GM12878 (cell line): ENCODE measurements around the gene GNG5. TPM values are rescaled to one million over a fixed set of nuclear protein-coding genes. Genes with fewer than 3 reads are reported as not detected.
A peak's percentile ranks its signal among the peaks of the same experiment; 100 is the strongest.

Source experiments
- ATF7 ChIP-seq: fragments of 450-650 bp; IDR thresholded peaks from 2 replicates; pipeline ENCODE4 v1.6.1; 2016; ENCODE audit warnings: low read depth, mild to moderate bottlenecking
- BRCA1 ChIP-seq: IDR thresholded peaks from 2 replicates; pipeline ENCODE4 v1.6.1; 2011; ENCODE audit warnings: low read depth, low read length, improper control_type of control experiment
- CBFB ChIP-seq: IDR thresholded peaks from 2 replicates; pipeline ENCODE4 v1.6.1; 2016; ENCODE audit warnings: antibody characterized with exemption, low read depth
- CREM ChIP-seq: IDR thresholded peaks from 2 replicates; pipeline ENCODE4 v1.6.1; 2014; ENCODE audit warnings: antibody characterized with exemption, low read depth
- HDAC6 ChIP-seq: fragments of 200-600 bp; sonication (generic); IDR thresholded peaks from one replicate; pipeline ENCODE4 v1.8.0; 2017; ENCODE audit warnings: antibody characterized with exemption; ENCODE audit not compliant: unreplicated experiment
- HDGF ChIP-seq: fragments of 450-650 bp; IDR thresholded peaks from 2 replicates; pipeline ENCODE4 v1.6.1; 2016; ENCODE audit warnings: antibody characterized with exemption
- IKZF1 ChIP-seq: fragments of 450-650 bp; conservative IDR thresholded peaks from 2 replicates; pipeline ENCODE4 v1.6.1; 2017; ENCODE audit warnings: antibody characterized with exemption, mild to moderate bottlenecking
- IKZF2 ChIP-seq, 2 experiments: fragments of 450-650 bp; IDR thresholded peaks; 2 replicates each; pipeline ENCODE4 v1.6.1; 2017; ENCODE audit warnings: mild to moderate bottlenecking in 2 of 2, moderate library complexity in 2 of 2
- KLF5 ChIP-seq: fragments of 450-650 bp; IDR thresholded peaks from 2 replicates; pipeline ENCODE4 v1.6.1; 2014; ENCODE audit warnings: mild to moderate bottlenecking; ENCODE audit not compliant: partially characterized antibody
- MEF2A ChIP-seq: IDR thresholded peaks from 2 replicates; pipeline ENCODE4 v1.6.1; 2011; ENCODE audit warnings: low read depth, mild to moderate bottlenecking, low read length, moderate library complexity; ENCODE audit not compliant: insufficient read depth
- MEF2B ChIP-seq: fragments of 450-650 bp; IDR thresholded peaks from 2 replicates; pipeline ENCODE4 v1.6.1; 2018; ENCODE audit warnings: mild to moderate bottlenecking, moderate library complexity; ENCODE audit not compliant: partially characterized antibody, poor library complexity, severe bottlenecking
- MTA2 ChIP-seq: fragments of 450-650 bp; IDR thresholded peaks from 2 replicates; pipeline ENCODE4 v1.6.1; 2016; ENCODE audit warnings: low read depth, mild to moderate bottlenecking, moderate library complexity
- MYB ChIP-seq: fragments of 150-350 bp; IDR thresholded peaks from 2 replicates; pipeline ENCODE4 v1.6.1; 2014; ENCODE audit warnings: mild to moderate bottlenecking, low read depth, low read length, borderline replicate concordance
- NBN ChIP-seq: fragments of 450-650 bp; IDR thresholded peaks from 2 replicates; pipeline ENCODE4 v1.6.1; 2016
- NFIC ChIP-seq: IDR thresholded peaks from 2 replicates; pipeline ENCODE4 v1.6.1; 2012; ENCODE audit warnings: low read depth, mild to moderate bottlenecking, inconsistent platforms, low read length, moderate library complexity
- NFXL1 ChIP-seq: fragments of 450-650 bp; IDR thresholded peaks from 2 replicates; pipeline ENCODE4 v1.6.1; 2017; ENCODE audit warnings: antibody characterized with exemption, mild to moderate bottlenecking, borderline replicate concordance
- NR2C2 ChIP-seq: IDR thresholded peaks from 2 replicates; pipeline ENCODE4 v1.6.1; 2011; ENCODE audit warnings: borderline replicate concordance, low read depth; ENCODE audit not compliant: control insufficient read depth, insufficient read length
- NR2F1 ChIP-seq: fragments of 450-650 bp; conservative IDR thresholded peaks from 2 replicates; pipeline ENCODE4 v1.6.1; 2017; ENCODE audit warnings: mild to moderate bottlenecking
- NRF1 ChIP-seq: conservative IDR thresholded peaks from 2 replicates; pipeline ENCODE4 v1.6.1; 2011; ENCODE audit warnings: mild to moderate bottlenecking, low read depth, low read length, improper control_type of control experiment
- PAX8 ChIP-seq: fragments of 450-650 bp; IDR thresholded peaks from 2 replicates; pipeline ENCODE4 v1.6.1; 2017; ENCODE audit warnings: mild to moderate bottlenecking, moderate library complexity
- PML ChIP-seq: IDR thresholded peaks from 2 replicates; pipeline ENCODE4 v1.6.1; 2012; ENCODE audit warnings: low read length, inconsistent platforms
- POLR2A ChIP-seq: IDR thresholded peaks from 2 replicates; pipeline ENCODE4 v1.6.1; 2011; ENCODE audit warnings: low read depth, mild to moderate bottlenecking, low read length
- POLR2AphosphoS2 ChIP-seq: IDR thresholded peaks from 2 replicates; pipeline ENCODE4 v1.6.1; 2011; ENCODE audit warnings: low read depth, mild to moderate bottlenecking, low read length, improper control_type of control experiment, moderate library complexity
- POU2F2 ChIP-seq: IDR thresholded peaks from 3 replicates; pipeline ENCODE4 v1.6.1; 2011; ENCODE audit warnings: low read depth, mild to moderate bottlenecking, low read length, borderline replicate concordance
- PRDM15 ChIP-seq: fragments of 450-650 bp; formaldehyde crosslinking; IDR thresholded peaks from 2 replicates; pipeline ENCODE4 v1.4.0; 2020; ENCODE audit warnings: mild to moderate bottlenecking, moderate library complexity
- RBBP5 ChIP-seq: fragments of 200-600 bp; sonication (generic); conservative IDR thresholded peaks from 2 replicates; pipeline ENCODE4 v1.6.1; 2016
- SIN3A ChIP-seq: IDR thresholded peaks from 2 replicates; pipeline ENCODE4 v1.6.1; 2012; ENCODE audit warnings: low read depth, low read length, improper control_type of control experiment
- SUZ12 ChIP-seq: fragments of 200-600 bp; sonication (generic); IDR thresholded peaks from one replicate; pipeline ENCODE4 v1.6.1; 2018; ENCODE audit warnings: antibody characterized with exemption, mild to moderate bottlenecking; ENCODE audit not compliant: unreplicated experiment
- TBL1XR1 ChIP-seq: IDR thresholded peaks from 2 replicates; pipeline ENCODE4 v1.6.1; 2012; ENCODE audit warnings: low read depth, low read length, improper control_type of control experiment
- TCF12 ChIP-seq: IDR thresholded peaks from 2 replicates; pipeline ENCODE4 v1.6.1; 2011; ENCODE audit warnings: low read depth, mild to moderate bottlenecking, low read length
- ZSCAN29 ChIP-seq: fragments of 450-650 bp; IDR thresholded peaks from 2 replicates; pipeline ENCODE4 v1.6.1; 2017; ENCODE audit warnings: mild to moderate bottlenecking, moderate library complexity
- polyA plus RNA-seq, 11 experiments: library from polyadenylated mRNA; depleted of rRNA in 4 of 11; unstranded in 6 of 11; stranded (reverse) in 5 of 11; fragments of >200 nt; fragmentation: Nextera tagmentation in 4 of 11; fragmentation: Illumina TruSeq in 1 of 11; extraction: Ambion mirVana in 4 of 11; extraction: Trizol in 1 of 11; gene quantifications; 1 replicate in 1 of 11; 2 replicates in 10 of 11; pipeline versions ENCODE4 v1.2.1 to v1.2.3, GENCODE V29; 2011 to 2016; ENCODE audit warnings: inconsistent platforms in 2 of 11, missing spikeins in 2 of 11, low read depth in 1 of 11
- total RNA-seq, 4 experiments: library from RNA; depleted of rRNA in 3 of 4; stranded (reverse); fragments of >200 nt in 3 of 4; fragmentation: Illumina TruSeq in 1 of 4; extraction: Trizol in 1 of 4; gene quantifications; 2 replicates each; pipeline versions ENCODE4 v1.2.1 to v1.2.3, GENCODE V29; 2013 to 2021

The GNG5 gene
- total and polyA plus RNA-seq, 10 of the 15 experiments (the other 5 are each of a cell fraction or from before 2014, with no cell fraction given): 69.8 to 613 (median 203) TPM

DNA sequence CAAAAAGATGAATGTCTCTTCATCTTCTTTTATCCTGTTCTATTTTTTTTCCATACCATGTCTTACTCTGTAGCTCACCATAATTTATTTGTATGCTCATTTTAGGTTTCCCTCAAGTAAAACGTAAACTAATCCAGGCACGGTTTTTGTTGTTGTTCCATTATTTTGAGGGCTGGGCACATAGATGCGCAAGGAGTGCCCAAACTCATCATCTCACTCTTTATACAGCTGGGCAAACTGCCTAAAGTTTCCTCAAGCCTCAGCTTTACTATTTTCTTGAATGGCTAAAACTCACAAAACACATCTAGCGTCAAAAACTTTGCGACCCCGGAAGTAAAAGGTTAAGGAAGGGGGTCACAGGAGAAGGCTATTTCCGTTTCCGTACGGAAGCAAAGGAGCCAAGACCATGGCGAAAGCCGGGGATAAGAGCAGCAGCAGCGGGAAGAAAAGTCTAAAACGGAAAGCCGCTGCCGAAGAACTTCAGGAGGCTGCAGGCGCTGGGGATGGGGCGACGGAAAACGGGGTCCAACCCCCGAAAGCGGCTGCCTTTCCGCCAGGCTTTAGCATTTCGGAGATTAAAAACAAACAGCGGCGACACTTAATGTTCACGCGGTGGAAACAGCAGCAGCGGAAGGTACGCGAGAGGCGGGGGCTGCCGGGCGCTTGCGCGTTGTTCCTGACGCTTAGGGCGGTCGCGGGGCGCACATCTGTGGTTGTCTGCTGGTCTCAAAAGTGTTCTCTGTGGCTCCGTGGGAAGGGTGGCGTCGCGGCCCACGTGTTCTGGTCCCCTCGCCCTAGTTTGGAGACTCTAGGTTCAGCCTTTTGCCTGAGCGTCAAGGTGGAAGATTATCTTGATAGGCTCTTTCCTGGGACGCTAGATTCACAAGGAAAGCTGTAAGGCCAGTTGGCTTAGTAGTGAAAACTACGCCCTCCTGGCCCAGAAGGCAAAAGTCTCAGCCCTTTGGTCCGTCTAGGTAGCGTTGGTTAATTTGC is 27.2 kb downstream of the GNG5 start, which contains the start of gene RPF1 (continued):
- no peak for TF ChIP-seq HDAC6
- TF ChIP-seq TCF12: no peak
- peak; percentile 60 for TF ChIP-seq ATF7
- peak; percentile 92 for TF ChIP-seq PML
- TF ChIP-seq HDGF: 0 out of 2 replicates have a peak, but pooled peaks have one; percentile 19
- peak; percentile 88 for TF ChIP-seq KLF5
- no peak for TF ChIP-seq BRCA1
- no peak for TF ChIP-seq MEF2A
- no peak for TF ChIP-seq PAX8
- peak; percentile 33; the same call in 1 of the 2 replicates for TF ChIP-seq CREM
- peak; percentile 47; the same call in 1 of the 3 replicates for TF ChIP-seq POU2F2
- TF ChIP-seq MTA2: peak; percentile 90
- peak; percentile 85 for TF ChIP-seq RBBP5
- no peak for TF ChIP-seq POLR2AphosphoS2
- TF ChIP-seq NFIC: peak; percentile 22; the same call in 1 of the 2 replicates
- TF ChIP-seq CBFB: peak; percentile 51
- peak; percentile 52 for TF ChIP-seq NRF1
- TF ChIP-seq POLR2A: peak; percentile 78
- peak; percentile 8 for TF ChIP-seq MEF2B
- TF ChIP-seq NR2F1: peak; percentile 61
- TF ChIP-seq IKZF1: peak; percentile 78
- TF ChIP-seq PRDM15 (CRISPR knock-in tag): no peak
- TF ChIP-seq NR2C2: peak; percentile 84
- TF ChIP-seq IKZF2 (IDR thresholded peaks at IDR 0.05): peak; percentile 47 to 52; a peak in 3 of 4 replicates
- peak; percentile 75 for TF ChIP-seq TBL1XR1
- peak; percentile 86; the same call in 1 of the 2 replicates for TF ChIP-seq NBN
- TF ChIP-seq ZSCAN29: no peak
- TF ChIP-seq MYB: no peak
- TF ChIP-seq SUZ12: no peak
- TF ChIP-seq NFXL1: no peak
- 0 out of 2 replicates have a peak, but pooled peaks have one; percentile 38 for TF ChIP-seq SIN3A
